GM19452 (cell line): ENCODE data around the gene EHBP1L1.

ENCODE experiments used
- ATAC-seq: cut with Tn5 transposase; IDR thresholded peaks from one replicate; pipeline ENCODE4 v1.9.1; 2021; ENCODE audit not compliant: unreplicated experiment

The EHBP1L1 gene

GRCh38 chr11:65546217-65546958, 29.5 kb upstream of the EHBP1L1 start:
- peak; percentile 77 for ATAC-seq

GRCh38 chr11:65547446-65548125, 28.3 kb upstream of the EHBP1L1 start:
- ATAC-seq = no peak

GRCh38 chr11:65548395-65548794, 27.5 kb upstream of the EHBP1L1 start:
- ATAC-seq = no peak

- no peak for ATAC-seq
These were observed 26.8 kb upstream of the EHBP1L1 start for GRCh38 chr11:65549096-65549495.

GRCh38 chr11:65551572-65552387, 24.1 kb upstream of the EHBP1L1 start:
- peak; percentile 59 for ATAC-seq

GRCh38 chr11:65552388-65552951, 23.4 kb upstream of the EHBP1L1 start:
- no peak for ATAC-seq

GRCh38 chr11:65553301-65554001, 22.4 kb upstream of the EHBP1L1 start:
- no peak for ATAC-seq

GRCh38 chr11:65554057-65554818, 21.6 kb upstream of the EHBP1L1 start:
- ATAC-seq = no peak

GRCh38 chr11:65554842-65555430, 20.9 kb upstream of the EHBP1L1 start:
- ATAC-seq = no peak

- ATAC-seq = no peak
These were observed 20.1 kb upstream of the EHBP1L1 start for GRCh38 chr11:65555693-65556231.

GRCh38 chr11:65556470-65557279, 19.2 kb upstream of the EHBP1L1 start:
- no peak for ATAC-seq

- ATAC-seq = no peak
These were observed 18.4 kb upstream of the EHBP1L1 start for GRCh38 chr11:65557280-65558001.

GRCh38 chr11:65558002-65558929, 17.6 kb upstream of the EHBP1L1 start, which contains the start of gene LTBP3:
Gene LTBP3 (minus strand): TSS chr11:65558359. CDS start chr11:65557959, 400 bp downstream.
- ATAC-seq = no peak

- ATAC-seq = no peak
These were observed 16.8 kb upstream of the EHBP1L1 start for GRCh38 chr11:65558930-65559509.

GRCh38 chr11:65559535-65559934, 16.3 kb upstream of the EHBP1L1 start:
- ATAC-seq = no peak

GRCh38 chr11:65559951-65560537, 15.8 kb upstream of the EHBP1L1 start:
- ATAC-seq = no peak
